Neural progenitor cell (in vitro differentiated cells): ENCODE measurements around the gene DBP.

ENCODE experiments used
- CTCF ChIP-seq: fragments of 200-600 bp; sonication (generic); IDR thresholded peaks from 2 replicates; pipeline ENCODE4 v1.5.1; 2017; ENCODE audit warnings: antibody characterized with exemption, mild to moderate bottlenecking
- EZH2 ChIP-seq: fragments of 200-600 bp; sonication (generic); IDR thresholded peaks from 2 replicates; pipeline ENCODE4 v1.6.1; 2017; ENCODE audit warnings: antibody characterized with exemption, mild to moderate bottlenecking, moderate library complexity
- EZH2phosphoT487 ChIP-seq: fragments of 200-600 bp; sonication (generic); IDR thresholded peaks from 2 replicates; pipeline ENCODE4 v1.6.1; 2017; ENCODE audit warnings: antibody characterized with exemption

GRCh38 chr19:48634424-48635262, 2.5 kb downstream of the DBP start:
- TF ChIP-seq CTCF: no peak
- TF ChIP-seq EZH2: no peak
- no peak for TF ChIP-seq EZH2phosphoT487
